ENCODE measurements around the gene GALNT18.

Gene GALNT18

DNA sequence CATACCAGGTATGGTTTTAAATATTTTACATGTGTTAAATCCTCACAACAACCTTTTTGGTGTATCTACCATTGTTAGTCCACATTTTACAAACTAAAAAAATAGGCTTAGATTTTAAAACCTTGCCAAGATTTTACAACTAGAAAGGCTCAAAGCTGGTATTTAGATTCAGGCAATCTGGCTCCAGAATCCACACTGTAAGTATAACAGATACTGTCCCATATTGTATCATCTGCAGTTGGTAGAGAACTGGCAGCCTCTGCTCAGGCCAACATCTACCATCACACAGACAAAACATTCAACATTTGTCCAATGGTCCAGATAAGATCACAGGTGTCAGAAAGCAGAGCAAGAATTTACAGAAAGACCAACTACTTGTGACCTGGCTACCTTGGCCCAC is 299.7 kb downstream of the GALNT18 start:
- ChIA-PET POLR2A (no interaction called here), CTCF (no interaction called here)
- Histone ChIP-seq H3K4me3 (ENCODE audit: low read depth, low read length) (no peak overlapping the region), H3K9me3 (ENCODE audit: control insufficient read depth, insufficient read depth, low read depth, low read length) (no peaks in the 10 kb centered on the region), H3K27ac (ENCODE audit: extremely low read depth, low read depth, low read length) (no peak overlapping the region), H3K4me1 (ENCODE audit: control insufficient read depth, insufficient read depth, low read length) (no peaks in the 10 kb centered on the region), H3K36me3 (ENCODE audit: control insufficient read depth in 2 of 2, insufficient read depth in 1 of 2, low read length in 2 of 2) (no peaks in the 10 kb centered on the region)
- TF ChIP-seq ZNF223 (tag by site-specific recombination; IDR thresholded peaks at IDR 0.05) (no peak), ZNF24 (tag by site-specific recombination; IDR thresholded peaks at IDR 0.05) (no peak), MYNN (tag by site-specific recombination; IDR thresholded peaks at IDR 0.05; ENCODE audit: borderline replicate concordance) (no peak), ZNF19 (tag by site-specific recombination; IDR thresholded peaks at IDR 0.05; ENCODE audit: low read depth) (no peak)
- TF ChIP-seq, protein P1, sequence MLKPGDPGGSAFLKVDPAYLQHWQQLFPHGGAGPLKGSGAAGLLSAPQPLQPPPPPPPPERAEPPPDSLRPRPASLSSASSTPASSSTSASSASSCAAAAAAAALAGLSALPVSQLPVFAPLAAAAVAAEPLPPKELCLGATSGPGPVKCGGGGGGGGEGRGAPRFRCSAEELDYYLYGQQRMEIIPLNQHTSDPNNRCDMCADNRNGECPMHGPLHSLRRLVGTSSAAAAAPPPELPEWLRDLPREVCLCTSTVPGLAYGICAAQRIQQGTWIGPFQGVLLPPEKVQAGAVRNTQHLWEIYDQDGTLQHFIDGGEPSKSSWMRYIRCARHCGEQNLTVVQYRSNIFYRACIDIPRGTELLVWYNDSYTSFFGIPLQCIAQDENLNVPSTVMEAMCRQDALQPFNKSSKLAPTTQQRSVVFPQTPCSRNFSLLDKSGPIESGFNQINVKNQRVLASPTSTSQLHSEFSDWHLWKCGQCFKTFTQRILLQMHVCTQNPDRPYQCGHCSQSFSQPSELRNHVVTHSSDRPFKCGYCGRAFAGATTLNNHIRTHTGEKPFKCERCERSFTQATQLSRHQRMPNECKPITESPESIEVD (tag by site-specific recombination; IDR thresholded peaks at IDR 0.05): no peak
- TF ChIP-seq, protein P2, sequence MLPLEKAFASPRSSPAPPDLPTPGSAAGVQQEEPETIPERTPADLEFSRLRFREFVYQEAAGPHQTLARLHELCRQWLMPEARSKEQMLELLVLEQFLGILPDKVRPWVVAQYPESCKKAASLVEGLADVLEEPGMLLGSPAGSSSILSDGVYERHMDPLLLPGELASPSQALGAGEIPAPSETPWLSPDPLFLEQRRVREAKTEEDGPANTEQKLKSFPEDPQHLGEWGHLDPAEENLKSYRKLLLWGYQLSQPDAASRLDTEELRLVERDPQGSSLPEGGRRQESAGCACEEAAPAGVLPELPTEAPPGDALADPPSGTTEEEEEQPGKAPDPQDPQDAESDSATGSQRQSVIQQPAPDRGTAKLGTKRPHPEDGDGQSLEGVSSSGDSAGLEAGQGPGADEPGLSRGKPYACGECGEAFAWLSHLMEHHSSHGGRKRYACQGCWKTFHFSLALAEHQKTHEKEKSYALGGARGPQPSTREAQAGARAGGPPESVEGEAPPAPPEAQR (tag by site-specific recombination; IDR thresholded peaks at IDR 0.05): no peak
- TF ChIP-seq, protein P3, sequence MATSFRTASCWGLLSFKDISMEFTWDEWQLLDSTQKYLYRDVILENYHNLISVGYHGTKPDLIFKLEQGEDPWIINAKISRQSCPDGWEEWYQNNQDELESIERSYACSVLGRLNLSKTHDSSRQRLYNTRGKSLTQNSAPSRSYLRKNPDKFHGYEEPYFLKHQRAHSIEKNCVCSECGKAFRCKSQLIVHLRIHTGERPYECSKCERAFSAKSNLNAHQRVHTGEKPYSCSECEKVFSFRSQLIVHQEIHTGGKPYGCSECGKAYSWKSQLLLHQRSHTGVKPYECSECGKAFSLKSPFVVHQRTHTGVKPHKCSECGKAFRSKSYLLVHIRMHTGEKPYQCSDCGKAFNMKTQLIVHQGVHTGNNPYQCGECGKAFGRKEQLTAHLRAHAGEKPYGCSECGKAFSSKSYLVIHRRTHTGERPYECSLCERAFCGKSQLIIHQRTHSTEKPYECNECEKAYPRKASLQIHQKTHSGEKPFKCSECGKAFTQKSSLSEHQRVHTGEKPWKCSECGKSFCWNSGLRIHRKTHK (tag by site-specific recombination; IDR thresholded peaks at IDR 0.05): no peak

DNA sequence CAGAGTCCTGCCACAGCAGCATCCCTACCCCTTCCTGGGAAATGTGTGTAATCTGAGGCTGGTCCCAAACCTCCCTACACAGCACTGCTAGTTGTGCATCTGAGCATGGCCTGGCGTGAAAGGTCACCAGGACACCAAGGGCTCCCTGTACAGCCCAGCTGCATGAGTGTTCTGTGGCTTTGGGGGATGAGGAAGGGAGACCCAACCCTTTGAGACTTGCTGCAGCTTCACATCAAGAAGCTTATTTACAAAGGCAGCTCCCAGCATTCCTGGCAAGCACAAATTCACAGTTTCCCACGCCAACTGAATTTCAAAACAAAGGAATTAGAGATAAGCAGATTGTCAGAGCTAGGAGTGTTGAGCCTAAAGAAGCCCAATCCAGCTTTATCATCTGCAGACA is 301.0 kb downstream of the GALNT18 start:
- Histone ChIP-seq H3K36me3 (ENCODE audit: control insufficient read depth in 2 of 2, insufficient read depth in 1 of 2, low read length in 2 of 2) (no peaks in the 10 kb centered on the region), H3K4me1 (ENCODE audit: control insufficient read depth, insufficient read depth, low read length) (no peaks in the 10 kb centered on the region), H3K9me3 (ENCODE audit: control insufficient read depth, insufficient read depth, low read depth, low read length) (no peaks in the 10 kb centered on the region), H3K27ac (ENCODE audit: extremely low read depth, low read depth, low read length) (no peak overlapping the region), H3K4me3 (ENCODE audit: low read depth, low read length) (no peak overlapping the region)
- CTCF ChIA-PET: no interaction called here
- TF ChIP-seq, protein P4, sequence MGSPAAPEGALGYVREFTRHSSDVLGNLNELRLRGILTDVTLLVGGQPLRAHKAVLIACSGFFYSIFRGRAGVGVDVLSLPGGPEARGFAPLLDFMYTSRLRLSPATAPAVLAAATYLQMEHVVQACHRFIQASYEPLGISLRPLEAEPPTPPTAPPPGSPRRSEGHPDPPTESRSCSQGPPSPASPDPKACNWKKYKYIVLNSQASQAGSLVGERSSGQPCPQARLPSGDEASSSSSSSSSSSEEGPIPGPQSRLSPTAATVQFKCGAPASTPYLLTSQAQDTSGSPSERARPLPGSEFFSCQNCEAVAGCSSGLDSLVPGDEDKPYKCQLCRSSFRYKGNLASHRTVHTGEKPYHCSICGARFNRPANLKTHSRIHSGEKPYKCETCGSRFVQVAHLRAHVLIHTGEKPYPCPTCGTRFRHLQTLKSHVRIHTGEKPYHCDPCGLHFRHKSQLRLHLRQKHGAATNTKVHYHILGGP (tag by site-specific recombination; IDR thresholded peaks at IDR 0.05): no peak
- POLR2A ChIA-PET: no interaction called here

DNA sequence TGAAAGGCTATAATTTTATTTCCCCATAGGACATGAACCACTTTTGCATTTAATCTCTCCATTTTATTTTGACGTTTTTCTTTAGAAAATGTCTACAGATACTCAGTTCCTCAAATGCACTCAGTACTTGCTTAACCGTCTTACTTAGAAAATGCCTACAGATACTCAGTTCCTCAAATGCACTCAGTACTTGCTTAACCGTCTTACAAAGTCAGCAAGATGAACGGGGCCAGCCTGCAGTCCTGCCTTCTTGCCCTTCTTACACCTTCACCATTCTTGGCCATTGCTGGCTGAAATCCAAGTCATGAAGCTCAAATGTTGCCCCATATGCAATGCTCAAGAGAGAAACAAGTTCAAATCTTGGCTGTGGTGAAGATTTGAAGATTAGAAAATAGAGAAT is 302.8 kb downstream of the GALNT18 start:
- H3K27ac ChIP-seq (ENCODE audit: extremely low read depth, low read depth, low read length): no peak overlapping the region
- H3K4me3 ChIP-seq (ENCODE audit: low read depth, low read length): no peak overlapping the region
- H3K9me3 ChIP-seq (ENCODE audit: control insufficient read depth, insufficient read depth, low read depth, low read length): no peaks in the 10 kb centered on the region
- H3K36me3 ChIP-seq (ENCODE audit: control insufficient read depth in 2 of 2, insufficient read depth in 1 of 2, low read length in 2 of 2): no peaks in the 10 kb centered on the region
- no peaks in the 10 kb centered on the region for H3K4me1 ChIP-seq (ENCODE audit: control insufficient read depth, insufficient read depth, low read length)
- ChIA-PET POLR2A (no interaction called here), CTCF (no interaction called here)
- TF ChIP-seq ZNF335 (tag by site-specific recombination; conservative IDR thresholded peaks at IDR 0.05) (no peak), OVOL3 (tag by site-specific recombination; IDR thresholded peaks at IDR 0.05) (no peak), ZFP69B (tag by site-specific recombination; IDR thresholded peaks at IDR 0.05) (no peak), ZNF266 (tag by site-specific recombination; IDR thresholded peaks at IDR 0.05; ENCODE audit: low read depth) (no peak), ZNF37A (tag by site-specific recombination; IDR thresholded peaks at IDR 0.05) (no peak), ZNF514 (tag by site-specific recombination; IDR thresholded peaks at IDR 0.05) (no peak), BCL11B (tag by site-specific recombination; IDR thresholded peaks at IDR 0.05; ENCODE audit: low read depth) (no peak), ZNF544 (tag by site-specific recombination; IDR thresholded peaks at IDR 0.05) (no peak), BCL11A (tag by site-specific recombination; IDR thresholded peaks at IDR 0.05; ENCODE audit: low read depth) (no peak)
- TF ChIP-seq, protein P5, sequence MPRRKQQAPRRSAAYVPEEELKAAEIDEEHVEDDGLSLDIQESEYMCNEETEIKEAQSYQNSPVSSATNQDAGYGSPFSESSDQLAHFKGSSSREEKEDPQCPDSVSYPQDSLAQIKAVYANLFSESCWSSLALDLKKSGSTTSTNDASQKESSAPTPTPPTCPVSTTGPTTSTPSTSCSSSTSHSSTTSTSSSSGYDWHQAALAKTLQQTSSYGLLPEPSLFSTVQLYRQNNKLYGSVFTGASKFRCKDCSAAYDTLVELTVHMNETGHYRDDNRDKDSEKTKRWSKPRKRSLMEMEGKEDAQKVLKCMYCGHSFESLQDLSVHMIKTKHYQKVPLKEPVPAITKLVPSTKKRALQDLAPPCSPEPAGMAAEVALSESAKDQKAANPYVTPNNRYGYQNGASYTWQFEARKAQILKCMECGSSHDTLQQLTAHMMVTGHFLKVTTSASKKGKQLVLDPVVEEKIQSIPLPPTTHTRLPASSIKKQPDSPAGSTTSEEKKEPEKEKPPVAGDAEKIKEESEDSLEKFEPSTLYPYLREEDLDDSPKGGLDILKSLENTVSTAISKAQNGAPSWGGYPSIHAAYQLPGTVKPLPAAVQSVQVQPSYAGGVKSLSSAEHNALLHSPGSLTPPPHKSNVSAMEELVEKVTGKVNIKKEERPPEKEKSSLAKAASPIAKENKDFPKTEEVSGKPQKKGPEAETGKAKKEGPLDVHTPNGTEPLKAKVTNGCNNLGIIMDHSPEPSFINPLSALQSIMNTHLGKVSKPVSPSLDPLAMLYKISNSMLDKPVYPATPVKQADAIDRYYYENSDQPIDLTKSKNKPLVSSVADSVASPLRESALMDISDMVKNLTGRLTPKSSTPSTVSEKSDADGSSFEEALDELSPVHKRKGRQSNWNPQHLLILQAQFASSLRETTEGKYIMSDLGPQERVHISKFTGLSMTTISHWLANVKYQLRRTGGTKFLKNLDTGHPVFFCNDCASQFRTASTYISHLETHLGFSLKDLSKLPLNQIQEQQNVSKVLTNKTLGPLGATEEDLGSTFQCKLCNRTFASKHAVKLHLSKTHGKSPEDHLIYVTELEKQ (tag by site-specific recombination; IDR thresholded peaks at IDR 0.05; ENCODE audit: borderline replicate concordance): no peak
- TF ChIP-seq, protein P6, sequence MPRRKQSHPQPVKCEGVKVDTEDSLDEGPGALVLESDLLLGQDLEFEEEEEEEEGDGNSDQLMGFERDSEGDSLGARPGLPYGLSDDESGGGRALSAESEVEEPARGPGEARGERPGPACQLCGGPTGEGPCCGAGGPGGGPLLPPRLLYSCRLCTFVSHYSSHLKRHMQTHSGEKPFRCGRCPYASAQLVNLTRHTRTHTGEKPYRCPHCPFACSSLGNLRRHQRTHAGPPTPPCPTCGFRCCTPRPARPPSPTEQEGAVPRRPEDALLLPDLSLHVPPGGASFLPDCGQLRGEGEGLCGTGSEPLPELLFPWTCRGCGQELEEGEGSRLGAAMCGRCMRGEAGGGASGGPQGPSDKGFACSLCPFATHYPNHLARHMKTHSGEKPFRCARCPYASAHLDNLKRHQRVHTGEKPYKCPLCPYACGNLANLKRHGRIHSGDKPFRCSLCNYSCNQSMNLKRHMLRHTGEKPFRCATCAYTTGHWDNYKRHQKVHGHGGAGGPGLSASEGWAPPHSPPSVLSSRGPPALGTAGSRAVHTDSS (tag by site-specific recombination; IDR thresholded peaks at IDR 0.05): no peak
- TF ChIP-seq, protein P7, sequence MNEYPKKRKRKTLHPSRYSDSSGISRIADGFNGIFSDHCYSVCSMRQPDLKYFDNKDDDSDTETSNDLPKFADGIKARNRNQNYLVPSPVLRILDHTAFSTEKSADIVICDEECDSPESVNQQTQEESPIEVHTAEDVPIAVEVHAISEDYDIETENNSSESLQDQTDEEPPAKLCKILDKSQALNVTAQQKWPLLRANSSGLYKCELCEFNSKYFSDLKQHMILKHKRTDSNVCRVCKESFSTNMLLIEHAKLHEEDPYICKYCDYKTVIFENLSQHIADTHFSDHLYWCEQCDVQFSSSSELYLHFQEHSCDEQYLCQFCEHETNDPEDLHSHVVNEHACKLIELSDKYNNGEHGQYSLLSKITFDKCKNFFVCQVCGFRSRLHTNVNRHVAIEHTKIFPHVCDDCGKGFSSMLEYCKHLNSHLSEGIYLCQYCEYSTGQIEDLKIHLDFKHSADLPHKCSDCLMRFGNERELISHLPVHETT (tag by site-specific recombination; IDR thresholded peaks at IDR 0.05): no peak
